Measurements from ENCODE around the gene DAW1. TPM values are rescaled to one million over a fixed set of nuclear protein-coding genes. Genes with fewer than 3 reads are reported as not detected.

The DAW1 gene
- total RNA-seq, 2 donors from 2014 or later, result 3.0 TPM; not detected in 1

DNA sequence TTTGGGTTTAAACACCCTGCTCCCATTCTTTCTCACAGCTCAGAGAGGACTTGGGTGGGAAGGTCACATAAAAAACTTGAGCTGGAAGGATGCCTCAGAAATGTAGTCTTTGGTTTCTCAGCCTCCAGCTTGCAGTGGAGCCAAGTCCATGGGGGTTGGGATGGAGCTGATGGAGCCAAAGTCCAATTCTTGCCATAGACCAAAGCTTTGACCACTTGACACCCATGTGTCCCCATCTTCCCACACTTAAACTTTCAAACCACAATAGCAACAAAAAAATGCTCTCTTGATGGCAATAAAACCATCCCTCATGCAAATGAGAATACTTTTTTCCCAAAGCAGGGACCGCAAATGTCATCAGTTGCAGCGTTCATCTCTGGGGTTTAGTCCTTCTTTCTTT lies 14.7 kb upstream of the DAW1 start:
- no peak for DNase-seq (ENCODE audit: low spot score)
- TF ChIP-seq, protein P1, sequence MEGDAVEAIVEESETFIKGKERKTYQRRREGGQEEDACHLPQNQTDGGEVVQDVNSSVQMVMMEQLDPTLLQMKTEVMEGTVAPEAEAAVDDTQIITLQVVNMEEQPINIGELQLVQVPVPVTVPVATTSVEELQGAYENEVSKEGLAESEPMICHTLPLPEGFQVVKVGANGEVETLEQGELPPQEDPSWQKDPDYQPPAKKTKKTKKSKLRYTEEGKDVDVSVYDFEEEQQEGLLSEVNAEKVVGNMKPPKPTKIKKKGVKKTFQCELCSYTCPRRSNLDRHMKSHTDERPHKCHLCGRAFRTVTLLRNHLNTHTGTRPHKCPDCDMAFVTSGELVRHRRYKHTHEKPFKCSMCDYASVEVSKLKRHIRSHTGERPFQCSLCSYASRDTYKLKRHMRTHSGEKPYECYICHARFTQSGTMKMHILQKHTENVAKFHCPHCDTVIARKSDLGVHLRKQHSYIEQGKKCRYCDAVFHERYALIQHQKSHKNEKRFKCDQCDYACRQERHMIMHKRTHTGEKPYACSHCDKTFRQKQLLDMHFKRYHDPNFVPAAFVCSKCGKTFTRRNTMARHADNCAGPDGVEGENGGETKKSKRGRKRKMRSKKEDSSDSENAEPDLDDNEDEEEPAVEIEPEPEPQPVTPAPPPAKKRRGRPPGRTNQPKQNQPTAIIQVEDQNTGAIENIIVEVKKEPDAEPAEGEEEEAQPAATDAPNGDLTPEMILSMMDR (IDR thresholded peaks at IDR 0.05), result no peak
- TF ChIP-seq POLR2AphosphoS5 (IDR thresholded peaks at IDR 0.05) (no peak), POLR2A (IDR thresholded peaks at IDR 0.05) (no peak)
- Histone ChIP-seq H3K4me3 (no peak overlapping the region), H3K27ac (no peak overlapping the region), H3K36me3 (no peaks in the 10 kb centered on the region), H3K27me3 (replicated peaks; ENCODE audit: insufficient read depth) (no peaks in the 10 kb centered on the region), H3K9me3 (no peaks in the 10 kb centered on the region), H3K4me1 (replicated peaks) (no peaks in the 10 kb centered on the region)
- WGBS, result 87% methylated on average over 2 of the region's 2 CpGs
- intact Hi-C loops (cut with DNase I), result no loop called here

DNA sequence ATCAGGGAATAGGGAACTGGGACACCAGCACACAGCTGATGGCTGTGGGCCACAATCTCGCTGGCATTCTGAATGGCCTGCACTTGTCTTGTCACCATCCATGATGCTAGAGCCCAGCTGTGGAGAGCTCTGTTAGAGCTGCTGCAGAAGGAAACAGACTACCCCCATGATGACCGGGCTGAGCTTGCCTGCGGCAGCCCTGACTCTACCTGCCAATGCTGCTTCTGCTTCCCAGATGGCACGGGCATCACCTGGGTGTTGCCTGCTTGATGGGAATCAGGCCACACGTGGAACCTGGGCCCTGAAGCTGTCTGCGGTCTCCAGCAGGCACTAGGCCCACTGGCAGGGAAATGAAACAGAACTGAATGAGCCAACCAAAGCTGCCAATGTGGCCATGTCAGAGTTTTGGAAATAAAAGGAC lies 11.2 kb upstream of the DAW1 start:
- WGBS, result 52% methylated on average over 6 of the region's 6 CpGs
- H3K27me3 ChIP-seq (replicated peaks; ENCODE audit: insufficient read depth), result no peaks in the 10 kb centered on the region
- peak; percentile 36 for DNase-seq (ENCODE audit: low spot score)
- no peaks in the 10 kb centered on the region for H3K9me3 ChIP-seq
- TF ChIP-seq POLR2AphosphoS5 (IDR thresholded peaks at IDR 0.05) (peak; percentile 36), POLR2A (IDR thresholded peaks at IDR 0.05) (no peak)
- TF ChIP-seq, protein P1 (IDR thresholded peaks at IDR 0.05), result no peak
- intact Hi-C loops (cut with DNase I), result no loop called here
- H3K27ac ChIP-seq, result no peak overlapping the region
- no peaks in the 10 kb centered on the region for H3K4me1 ChIP-seq (replicated peaks)
- no peaks in the 10 kb centered on the region for H3K36me3 ChIP-seq
- H3K4me3 ChIP-seq, result no peak overlapping the region

DNA sequence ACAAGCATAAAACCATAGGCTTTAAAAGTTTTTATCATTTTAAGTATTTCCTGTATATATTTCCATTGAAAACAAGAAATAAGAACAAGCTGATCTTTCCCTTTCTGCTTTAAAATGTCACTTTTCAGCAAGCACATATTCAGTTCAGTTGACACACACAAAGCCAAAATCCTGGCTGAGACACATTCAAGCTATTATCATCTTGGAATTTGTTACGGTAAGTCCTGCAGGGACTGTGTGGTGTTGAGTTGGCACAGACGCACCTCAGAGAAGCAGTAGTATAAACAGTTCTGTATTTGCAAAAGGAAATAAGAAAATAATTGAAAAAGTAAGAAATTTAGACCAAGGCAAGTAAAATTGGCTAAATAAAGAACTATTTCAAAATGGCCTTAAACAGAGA lies 10.4 kb upstream of the DAW1 start:
- H3K27ac ChIP-seq, result no peak overlapping the region
- TF ChIP-seq, protein P1 (IDR thresholded peaks at IDR 0.05), result no peak
- TF ChIP-seq POLR2AphosphoS5 (IDR thresholded peaks at IDR 0.05), result no peak
- no peak for TF ChIP-seq POLR2A (IDR thresholded peaks at IDR 0.05)
- H3K27me3 ChIP-seq (replicated peaks; ENCODE audit: insufficient read depth), result no peaks in the 10 kb centered on the region
- no peak for DNase-seq (ENCODE audit: low spot score)
- no peaks in the 10 kb centered on the region for H3K4me1 ChIP-seq (replicated peaks)
- no peak overlapping the region for H3K4me3 ChIP-seq
- 26% methylated on average over 2 of the region's 2 CpGs for WGBS
- H3K9me3 ChIP-seq, result no peaks in the 10 kb centered on the region
- H3K36me3 ChIP-seq, result no peaks in the 10 kb centered on the region
- intact Hi-C loops (cut with DNase I), result no loop called here

DNA sequence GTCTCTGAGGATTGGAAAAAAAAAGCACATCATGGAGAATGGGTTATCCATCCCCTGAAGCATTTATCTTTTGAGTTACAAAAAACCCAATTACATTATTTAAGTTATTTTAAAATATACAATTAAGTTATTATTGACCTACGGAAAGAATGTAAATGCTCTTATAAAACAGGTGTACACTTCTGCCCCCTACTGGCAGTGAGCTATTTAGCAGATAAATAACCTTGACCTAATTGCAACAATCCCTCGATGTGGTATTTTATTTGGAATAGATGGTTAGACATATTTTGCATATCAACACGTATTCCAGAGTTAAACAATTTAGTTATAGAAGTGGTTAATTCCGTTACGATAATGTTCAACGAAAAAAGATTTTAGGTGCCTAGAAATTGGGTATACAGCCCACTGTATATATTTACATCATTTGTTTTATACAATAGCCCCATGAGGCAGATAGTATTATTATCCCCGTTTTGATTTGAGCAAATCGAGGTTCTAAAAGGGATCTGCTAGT lies 9.1 kb upstream of the DAW1 start:
- 59% methylated on average over 8 of the region's 8 CpGs for WGBS
- Histone ChIP-seq H3K36me3 (no peaks in the 10 kb centered on the region), H3K4me3 (no peak overlapping the region), H3K27me3 (replicated peaks; ENCODE audit: insufficient read depth) (no peaks in the 10 kb centered on the region), H3K27ac (no peak overlapping the region), H3K9me3 (no peaks in the 10 kb centered on the region), H3K4me1 (replicated peaks) (no peaks in the 10 kb centered on the region)
- peak; percentile 19 for DNase-seq (ENCODE audit: low spot score)
- TF ChIP-seq POLR2A (IDR thresholded peaks at IDR 0.05), result no peak
- TF ChIP-seq, protein P1 (IDR thresholded peaks at IDR 0.05), result peak; percentile 32 to 79 (median 50)
- intact Hi-C loops (cut with DNase I), result no loop called here

DNA sequence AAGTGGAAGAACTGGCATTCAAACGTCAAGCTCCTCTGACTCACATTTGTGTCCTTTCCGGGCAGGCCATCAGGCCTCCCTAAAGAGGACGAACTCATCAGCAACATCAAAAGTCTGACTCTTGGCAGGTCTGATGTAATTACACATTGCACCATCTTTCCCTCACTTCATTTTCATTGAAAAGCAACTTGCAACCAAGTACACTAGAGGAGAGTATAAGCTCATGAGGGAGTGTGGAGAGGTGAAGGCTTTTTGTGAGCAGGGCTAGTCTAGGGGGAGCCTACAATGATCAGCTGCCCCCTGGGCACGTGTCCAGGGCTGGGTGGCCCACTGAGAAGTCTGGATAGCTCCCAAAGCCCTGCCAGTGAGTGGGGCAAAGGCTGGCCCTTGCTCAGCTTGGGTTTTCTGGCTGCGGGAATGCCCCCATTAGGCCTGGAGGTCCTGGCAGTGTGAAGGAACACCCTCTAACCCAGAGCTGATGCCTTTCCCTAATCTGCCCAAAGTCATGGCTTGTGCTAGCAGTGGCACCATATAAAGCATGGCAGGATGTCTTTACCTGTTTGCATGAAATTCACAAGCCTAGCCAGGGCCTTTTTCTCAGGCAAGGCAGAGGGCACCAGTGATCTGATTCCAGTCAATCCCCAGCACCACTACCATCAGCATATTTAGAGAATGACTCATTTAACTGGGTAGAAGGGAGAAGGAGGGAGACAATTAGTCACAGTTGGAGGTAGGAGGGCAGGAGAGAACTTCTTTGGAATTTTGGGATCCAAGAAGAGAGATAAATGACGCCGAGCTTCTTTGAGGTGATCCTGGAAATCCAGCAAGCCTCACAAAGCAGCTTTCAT lies 8.5 kb upstream of the DAW1 start:
- H3K27me3 ChIP-seq (replicated peaks; ENCODE audit: insufficient read depth), result no peaks in the 10 kb centered on the region
- no peaks in the 10 kb centered on the region for H3K9me3 ChIP-seq
- 82% methylated on average over 7 of the region's 7 CpGs for WGBS
- no peak overlapping the region for H3K27ac ChIP-seq
- no peak for DNase-seq (ENCODE audit: low spot score)
- no peaks in the 10 kb centered on the region for H3K36me3 ChIP-seq
- no peaks in the 10 kb centered on the region for H3K4me1 ChIP-seq (replicated peaks)
- no peak overlapping the region for H3K4me3 ChIP-seq
- TF ChIP-seq POLR2A (IDR thresholded peaks at IDR 0.05) (no peak), POLR2AphosphoS5 (IDR thresholded peaks at IDR 0.05) (no peak)
- TF ChIP-seq, protein P1 (IDR thresholded peaks at IDR 0.05), result no peak
- intact Hi-C loops (cut with DNase I), result no loop called here

Data from prostate gland (tissue), 2 donors.